Naive thymus-derived CD4-positive, alpha-beta T cell (primary cell): ENCODE measurements around the gene SUPT4H1. TPM values are rescaled to one million over a fixed set of nuclear protein-coding genes. Genes with fewer than 3 reads are reported as not detected.

ENCODE experiments used
- ATAC-seq: fragments of 150-1000 bp; cut with Tn5 transposase; 2 replicates; pipeline ENCODE4 v1.10.0; 2021; ENCODE audit warnings: mild to moderate bottlenecking, moderate library complexity
- CTCF ChIA-PET: fragments of 350-600 bp; sonication (Branson Sonifier 250); formaldehyde crosslinking; loops from one replicate; lab custom pipeline; 2021; ENCODE audit warnings: antibody characterized with exemption; lab: Charles Lee
- POLR2A ChIA-PET: fragments of 350-600 bp; sonication (Branson Sonifier 250); formaldehyde crosslinking; loops from one replicate; lab custom pipeline; 2021; ENCODE audit warnings: antibody characterized with exemption, inconsistent platforms; lab: Charles Lee
- DNase-seq, 9 donors: peaks; one replicate each; pipeline versions ENCODE4 v3.0.0 to v3.0.0-alpha.2; 2020 to 2022; ENCODE audit warnings: mixed read lengths in 1 of 9
- H3K27ac ChIP-seq: one replicate; pipeline ENCODE4 v1.7.0; 2013; ENCODE audit warnings: mild to moderate bottlenecking, low read depth, low read length, moderate library complexity
- H3K27me3 ChIP-seq, 2 donors: one replicate each; pipeline ENCODE4 v1.7.0; 2013; ENCODE audit warnings: low read length in 2 of 2, mild to moderate bottlenecking in 2 of 2, moderate library complexity in 2 of 2; ENCODE audit not compliant: control insufficient read depth in 2 of 2, insufficient read depth in 2 of 2
- H3K36me3 ChIP-seq, 3 experiments: 1 replicate in 2 of 3; 2 replicates in 1 of 3; pipeline ENCODE4 v1.7.0; 2013; ENCODE audit warnings: low read length in 3 of 3, mild to moderate bottlenecking in 3 of 3, moderate library complexity in 1 of 3; ENCODE audit not compliant: insufficient read depth in 3 of 3, control insufficient read depth in 2 of 3
- H3K4me1 ChIP-seq, 2 donors: one replicate each; pipeline ENCODE4 v1.7.0; 2013; ENCODE audit warnings: low read length in 2 of 2, mild to moderate bottlenecking in 2 of 2, moderate library complexity in 1 of 2; ENCODE audit not compliant: control insufficient read depth in 2 of 2, insufficient read depth in 2 of 2
- H3K4me3 ChIP-seq: 2 replicates; pipeline ENCODE4 v1.7.0; 2013; ENCODE audit warnings: mild to moderate bottlenecking, low read length
- H3K9me3 ChIP-seq, 3 experiments: 1 replicate in 2 of 3; 2 replicates in 1 of 3; pipeline ENCODE4 v1.7.0; 2013; ENCODE audit warnings: low read length in 3 of 3; ENCODE audit not compliant: control insufficient read depth in 2 of 3
- H3K27ac Mint-ChIP-seq, 9 donors: one replicate each; pipeline ENCODE4 v1.8.0; 2020 to 2022; ENCODE audit warnings: mixed read lengths in 9 of 9, mild to moderate bottlenecking in 8 of 9, moderate library complexity in 5 of 9, inconsistent platforms in 2 of 9
- H3K27me3 Mint-ChIP-seq, 5 donors: one replicate each; pipeline ENCODE4 v1.8.0; 2021 to 2022; ENCODE audit warnings: mixed read lengths in 5 of 5, mild to moderate bottlenecking in 1 of 5
- H3K36me3 Mint-ChIP-seq, 5 donors: one replicate each; pipeline ENCODE4 v1.8.0; 2020 to 2022; ENCODE audit warnings: mixed read lengths in 5 of 5, mild to moderate bottlenecking in 3 of 5, inconsistent platforms in 1 of 5
- H3K4me1 Mint-ChIP-seq, 7 donors: one replicate each; pipeline ENCODE4 v1.8.0; 2020 to 2022; ENCODE audit warnings: mixed read lengths in 7 of 7, mild to moderate bottlenecking in 3 of 7, inconsistent platforms in 1 of 7
- H3K4me3 Mint-ChIP-seq, 10 donors: one replicate each; pipeline ENCODE4 v1.8.0; 2020 to 2022; ENCODE audit warnings: mild to moderate bottlenecking in 10 of 10, mixed read lengths in 10 of 10, moderate library complexity in 6 of 10, inconsistent platforms in 2 of 10
- H3K9me3 Mint-ChIP-seq, 11 donors: one replicate each; pipeline ENCODE4 v1.8.0; 2020 to 2022; ENCODE audit warnings: mixed read lengths in 11 of 11, mild to moderate bottlenecking in 4 of 11, inconsistent platforms in 1 of 11, moderate library complexity in 1 of 11
- intact Hi-C, 2 donors: fragments of 100-400 bp; cut with micrococcal nuclease; formaldehyde crosslinking; loops; one replicate each; pipeline ENCODE4 v1.15.1; 2023
- polyA plus RNA-seq, 2 donors: library from polyadenylated mRNA; unstranded; fragments of 300-500 nt; fragmentation: Illumina TruSeq; gene quantifications; one replicate each; pipeline ENCODE4 v1.2.3, GENCODE V29; 2021
- total RNA-seq, 6 experiments: library from RNA in 5 of 6; stranded (reverse) in 5 of 6; gene quantifications; 1 replicate in 5 of 6; 2 replicates in 1 of 6; pipeline ENCODE4 v1.2.3 and lab custom pipeline; 2021 to 2026

The SUPT4H1 gene
- total and polyA plus RNA-seq, 7 experiments from 2014 or later: 36.0 to 91.7 (median 66.8) TPM

GRCh38 chr17:58382108-58382871 lies 30.3 kb upstream of the SUPT4H1 start:
- ATAC-seq: peak; percentile 59
- Histone ChIP-seq H3K4me1 (peaks cover 16 to 36% of the 10 kb centered on the region in 2 donors), H3K27ac (peak overlapping the region; percentile 42), H3K36me3 (no peaks in the 10 kb centered on the region), H3K9me3 (no peaks in the 10 kb centered on the region), H3K27me3 (no peaks in the 10 kb centered on the region), H3K4me3 (no peak overlapping the region)
- Mint-ChIP-seq H3K27me3 (no peaks in the 10 kb centered on the region), H3K36me3 (peaks cover 0 to 6% (median 0%) of the 10 kb centered on the region in 5 donors), H3K4me3 (peak overlapping the region; percentile 3 to 77 (median 38)), H3K27ac (peak overlapping the region; percentile 28 to 84 (median 78)), H3K4me1 (peaks cover 34 to 66% (median 57%) of the 10 kb centered on the region in 7 donors), H3K9me3 (peaks cover 0 to 4% (median 0%) of the 10 kb centered on the region in 11 donors)
- ChIA-PET CTCF (interaction anchor here (0.6 to 1.1 kb wide), 2 partner anchors 35 to 614 kb away, joined by 3 to 4 read pairs; partner anchors contain the start of gene RNF43), POLR2A (interaction anchor here (1.1 to 1.4 kb wide), 3 partner anchors 28 to 30 kb away, joined by 3 to 7 read pairs (median 4); partner anchors contain the start of gene SUPT4H1)
- intact Hi-C loops: loop anchor here (5.0 to 10.0 kb wide), 2 partner anchors 35 to 63 kb away; partner anchors contain the start of gene RNF43 (in 1 of the 2)
- DNase-seq: peak in 1 of 9 donors; percentile 19

GRCh38 chr17:58381124-58382035 lies 29.4 kb upstream of the SUPT4H1 start:
- ATAC-seq (no peak), DNase-seq (no peak)
- H3K4me1 Mint-ChIP-seq: peaks cover 34 to 71% (median 61%) of the 10 kb centered on the region in 7 donors
- no peaks in the 10 kb centered on the region for H3K9me3 ChIP-seq
- intact Hi-C loops: loop anchor here (5.0 to 10.0 kb wide), 2 partner anchors 36 to 63 kb away; partner anchors contain the start of gene RNF43 (in 1 of the 2)
- no peak overlapping the region for H3K4me3 ChIP-seq
- peaks cover 0 to 3% (median 0%) of the 10 kb centered on the region in 11 donors for H3K9me3 Mint-ChIP-seq
- ChIA-PET CTCF (interaction anchor here (0.6 to 1.1 kb wide), 2 partner anchors 36 to 104 kb away, joined by 3 read pairs; partner anchors contain the start of gene RNF43), POLR2A (interaction anchor here (0.6 to 1.4 kb wide), 3 partner anchors 27 to 1127 kb away, joined by 3 to 7 read pairs (median 4); partner anchors contain the start of gene SUPT4H1)
- H3K27ac Mint-ChIP-seq: peak overlapping the region; percentile 28 to 86 (median 79)
- no peaks in the 10 kb centered on the region for H3K27me3 ChIP-seq
- H3K4me1 ChIP-seq: peaks cover 16 to 36% of the 10 kb centered on the region in 2 donors
- no peaks in the 10 kb centered on the region for H3K36me3 ChIP-seq
- peak overlapping the region in 7 of 10 donors; percentile 3 to 77 (median 43) for H3K4me3 Mint-ChIP-seq
- H3K27me3 Mint-ChIP-seq: no peaks in the 10 kb centered on the region
- peaks cover 0 to 5% (median 0%) of the 10 kb centered on the region in 5 donors for H3K36me3 Mint-ChIP-seq
- H3K27ac ChIP-seq: peak overlapping the region; percentile 42

- DNase-seq: no peak
- H3K9me3 ChIP-seq: no peaks in the 10 kb centered on the region
- peaks cover 16 to 36% of the 10 kb centered on the region in 2 donors for H3K4me1 ChIP-seq
- CTCF ChIA-PET: interaction anchor here (0.7 to 1.1 kb wide), 2 partner anchors 8 to 64 kb away, joined by 3 read pairs; no protein-coding TSS in a partner anchor
- H3K4me3 ChIP-seq: no peak overlapping the region
- POLR2A ChIA-PET: interaction anchor here (0.6 to 4.6 kb wide), 6 partner anchors 14 to 1126 kb away, joined by 3 to 28 read pairs (median 5); partner anchors contain the start of gene SUPT4H1
- no peak for ATAC-seq
- intact Hi-C loops: loop anchor here (5.0 to 10.0 kb wide), 2 partner anchors 37 to 64 kb away; partner anchors contain the start of gene RNF43 (in 1 of the 2)
- H3K9me3 Mint-ChIP-seq: no peaks in the 10 kb centered on the region
- no peak overlapping the region for H3K27ac ChIP-seq
- H3K27me3 Mint-ChIP-seq: no peaks in the 10 kb centered on the region
- peak overlapping the region in 4 of 9 donors; percentile 22 to 86 (median 46) for H3K27ac Mint-ChIP-seq
- peaks cover 34 to 71% (median 60%) of the 10 kb centered on the region in 7 donors for H3K4me1 Mint-ChIP-seq
- H3K36me3 Mint-ChIP-seq: peaks cover 0 to 5% (median 0%) of the 10 kb centered on the region in 5 donors
- H3K36me3 ChIP-seq: no peaks in the 10 kb centered on the region
- peak overlapping the region in 2 of 10 donors; percentile 9 to 14 for H3K4me3 Mint-ChIP-seq
- no peaks in the 10 kb centered on the region for H3K27me3 ChIP-seq
These were observed 28.5 kb upstream of the SUPT4H1 start for GRCh38 chr17:58380207-58381123.

GRCh38 chr17:58379511-58379824 lies 27.5 kb upstream of the SUPT4H1 start:
- no peaks in the 10 kb centered on the region for H3K36me3 ChIP-seq
- H3K4me3 ChIP-seq: no peak overlapping the region
- H3K36me3 Mint-ChIP-seq: peaks cover 0 to 9% (median 0%) of the 10 kb centered on the region in 5 donors
- H3K4me1 ChIP-seq: peaks cover 16 to 36% of the 10 kb centered on the region in 2 donors
- ChIA-PET CTCF (interaction anchor here (1.1 to 1.2 kb wide), 2 partner anchors 63 to 104 kb away, joined by 3 to 4 read pairs; no protein-coding TSS in a partner anchor), POLR2A (interaction anchor here (0.9 to 4.6 kb wide), 6 partner anchors 13 to 52 kb away, joined by 3 to 28 read pairs (median 6); partner anchors contain the start of gene SUPT4H1)
- no peak for DNase-seq
- no peaks in the 10 kb centered on the region for H3K9me3 ChIP-seq
- H3K4me3 Mint-ChIP-seq: peak overlapping the region in 9 of 10 donors; percentile 49 to 77 (median 60)
- H3K27ac ChIP-seq: no peak overlapping the region
- ATAC-seq: no peak
- intact Hi-C loops: loop anchor here (1.0 to 2.0 kb wide), 2 partner anchors 27 to 68 kb away; partner anchors contain the start of gene SUPT4H1 (in 1 of the 2)
- H3K9me3 Mint-ChIP-seq: peaks cover 0 to 1% (median 0%) of the 10 kb centered on the region in 11 donors
- peaks cover 34 to 67% (median 58%) of the 10 kb centered on the region in 7 donors for H3K4me1 Mint-ChIP-seq
- no peaks in the 10 kb centered on the region for H3K27me3 Mint-ChIP-seq
- H3K27me3 ChIP-seq: no peaks in the 10 kb centered on the region
- H3K27ac Mint-ChIP-seq: peak overlapping the region in 4 of 9 donors; percentile 1 to 72 (median 45)
